ENCODE measurements around the gene CFAP46. TPM values are rescaled to one million over a fixed set of nuclear protein-coding genes. Genes with fewer than 3 reads are reported as not detected.

CFAP46 gene
- total and polyA plus RNA-seq, 2 of the 4 experiments (the other 2 are of a cell fraction): 1.3 to 1.8 TPM

DNA sequence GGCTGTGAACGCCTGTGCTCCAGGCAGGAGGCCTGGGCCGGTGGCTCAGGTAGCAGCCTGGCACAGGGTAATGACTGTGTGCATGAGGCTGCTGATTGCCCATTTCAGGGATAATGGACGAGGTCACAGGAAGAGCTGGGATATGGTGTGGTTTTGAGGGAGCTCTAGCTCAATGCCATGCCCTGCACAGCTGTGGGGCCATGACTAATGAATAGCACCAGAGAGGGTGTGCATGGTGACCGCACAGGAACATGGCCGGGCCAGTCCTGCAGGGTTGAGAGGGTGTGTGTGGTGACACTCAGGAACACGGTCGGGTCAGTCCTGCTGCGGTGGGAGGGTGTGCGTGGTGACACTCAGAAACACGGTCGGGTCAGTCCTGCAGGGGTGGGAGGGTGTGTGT, 178.3 kb downstream of the CFAP46 start:
- Histone ChIP-seq H2AK5ac (ENCODE audit: low read depth, low read length) (no peak overlapping the region), H3K9me3 (ENCODE audit: control insufficient read depth, insufficient read depth, low read length) (no peaks in the 10 kb centered on the region), H3K4me3 (ENCODE audit: insufficient read depth, low read depth, low read length) (no peak overlapping the region), H3K4me2 (ENCODE audit: low read depth, low read length) (no peak overlapping the region), H4K20me1 (ENCODE audit: insufficient read depth, low read length) (no peaks in the 10 kb centered on the region), H2BK5ac (ENCODE audit: low read depth, low read length, poor library complexity, severe bottlenecking) (no peak overlapping the region), H4K91ac (ENCODE audit: insufficient read depth, low read depth, low read length) (no peak overlapping the region), H3K27me3 (ENCODE audit: control insufficient read depth, insufficient read depth, low read length) (no peaks in the 10 kb centered on the region), H2BK120ac (ENCODE audit: low read depth, low read length) (no peak overlapping the region), H3K4me1 (ENCODE audit: control insufficient read depth, insufficient read depth, low read length) (no peaks in the 10 kb centered on the region), H2BK20ac (ENCODE audit: low read depth, low read length) (no peak overlapping the region), H2AK9ac (replicated peaks; ENCODE audit: low read depth, low read length, poor library complexity) (no peak overlapping the region), H3K36me3 (ENCODE audit: control insufficient read depth, insufficient read depth, low read length) (peaks cover 7% of the 10 kb centered on the region), H3K27ac (ENCODE audit: insufficient read depth, low read length) (no peak overlapping the region), H3K56ac (ENCODE audit: extremely low read depth, insufficient read depth, low read length) (no peak overlapping the region), H3K79me1 (ENCODE audit: low read depth in 1 of 2, low read length in 2 of 2) (no peaks in the 10 kb centered on the region), H2AFZ (replicated peaks; ENCODE audit: low read length, poor library complexity) (no peak overlapping the region), H2BK15ac (ENCODE audit: low read depth, low read length) (no peak overlapping the region), H4K8ac (ENCODE audit: low read depth in 2 of 2, low read length in 2 of 2) (no peak overlapping the region), H3K14ac (replicated peaks; ENCODE audit: low read depth, low read length) (no peak overlapping the region), H3K18ac (ENCODE audit: low read depth, low read length) (no peak overlapping the region), H3K23ac (ENCODE audit: low read depth, low read length) (no peak overlapping the region), H3K9me1 (ENCODE audit: insufficient read depth, low read length) (peaks cover 6% of the 10 kb centered on the region), H3K4ac (ENCODE audit: low read depth, low read length) (no peak overlapping the region), H4K5ac (ENCODE audit: low read depth, low read length) (no peak overlapping the region), H3K9ac (ENCODE audit: low read depth, low read length) (no peak overlapping the region)
- WGBS, 2 experiments (ENCODE audit: extremely low coverage in 2 of 2, insufficient read length in 1 of 2): 81% methylated on average over 9 of the region's 11 CpGs; no CpG with 5 or more reads in 1 of the 2 experiments
- in situ Hi-C loops (cut with MboI; ENCODE audit: low sequenced_read_pairs) (no loop called here), dilution Hi-C loops (cut with HindIII; ENCODE audit: low sequenced_read_pairs, unreplicated experiment) (no loop called here), intact Hi-C loops (cut with micrococcal nuclease) (no loop called here)
- CTCF ChIA-PET: no interaction called here
- BruUV-seq (replicated peaks): no TSS peak
- ATAC-seq (ENCODE audit: low read depth) (no peak), DNase-seq (no peak)
- no peak for TF ChIP-seq CHD1 (IDR thresholded peaks at IDR 0.05; ENCODE audit: low read depth, low read length)
- no peak for TF ChIP-seq BHLHE40 (IDR thresholded peaks at IDR 0.05; ENCODE audit: low read depth, low read length)
- no peak for TF ChIP-seq POLR2A (IDR thresholded peaks at IDR 0.05; ENCODE audit: low read depth, low read length)
- no peak for TF ChIP-seq CEBPB (IDR thresholded peaks at IDR 0.05; ENCODE audit: low read depth, low read length)
- no peak for TF ChIP-seq SMC3 (IDR thresholded peaks at IDR 0.05; ENCODE audit: low read depth, low read length)
- no peak for TF ChIP-seq NFE2L2 (IDR thresholded peaks at IDR 0.05; ENCODE audit: low read depth, low read length)
- TF ChIP-seq RFX5 (IDR thresholded peaks at IDR 0.05; ENCODE audit: low read depth, low read length): no peak
- TF ChIP-seq, protein P1, sequence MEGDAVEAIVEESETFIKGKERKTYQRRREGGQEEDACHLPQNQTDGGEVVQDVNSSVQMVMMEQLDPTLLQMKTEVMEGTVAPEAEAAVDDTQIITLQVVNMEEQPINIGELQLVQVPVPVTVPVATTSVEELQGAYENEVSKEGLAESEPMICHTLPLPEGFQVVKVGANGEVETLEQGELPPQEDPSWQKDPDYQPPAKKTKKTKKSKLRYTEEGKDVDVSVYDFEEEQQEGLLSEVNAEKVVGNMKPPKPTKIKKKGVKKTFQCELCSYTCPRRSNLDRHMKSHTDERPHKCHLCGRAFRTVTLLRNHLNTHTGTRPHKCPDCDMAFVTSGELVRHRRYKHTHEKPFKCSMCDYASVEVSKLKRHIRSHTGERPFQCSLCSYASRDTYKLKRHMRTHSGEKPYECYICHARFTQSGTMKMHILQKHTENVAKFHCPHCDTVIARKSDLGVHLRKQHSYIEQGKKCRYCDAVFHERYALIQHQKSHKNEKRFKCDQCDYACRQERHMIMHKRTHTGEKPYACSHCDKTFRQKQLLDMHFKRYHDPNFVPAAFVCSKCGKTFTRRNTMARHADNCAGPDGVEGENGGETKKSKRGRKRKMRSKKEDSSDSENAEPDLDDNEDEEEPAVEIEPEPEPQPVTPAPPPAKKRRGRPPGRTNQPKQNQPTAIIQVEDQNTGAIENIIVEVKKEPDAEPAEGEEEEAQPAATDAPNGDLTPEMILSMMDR (conservative IDR thresholded peaks at IDR 0.05; ENCODE audit: low read depth, low read length): no peak
- no peak for TF ChIP-seq MAFK (IDR thresholded peaks at IDR 0.05; ENCODE audit: low read depth, low read length)
- TF ChIP-seq MAZ (IDR thresholded peaks at IDR 0.05; ENCODE audit: borderline replicate concordance, low read depth, low read length): no peak
- TF ChIP-seq ELK1 (IDR thresholded peaks at IDR 0.05; ENCODE audit: borderline replicate concordance, low read depth, low read length): no peak
- TF ChIP-seq, protein P2, sequence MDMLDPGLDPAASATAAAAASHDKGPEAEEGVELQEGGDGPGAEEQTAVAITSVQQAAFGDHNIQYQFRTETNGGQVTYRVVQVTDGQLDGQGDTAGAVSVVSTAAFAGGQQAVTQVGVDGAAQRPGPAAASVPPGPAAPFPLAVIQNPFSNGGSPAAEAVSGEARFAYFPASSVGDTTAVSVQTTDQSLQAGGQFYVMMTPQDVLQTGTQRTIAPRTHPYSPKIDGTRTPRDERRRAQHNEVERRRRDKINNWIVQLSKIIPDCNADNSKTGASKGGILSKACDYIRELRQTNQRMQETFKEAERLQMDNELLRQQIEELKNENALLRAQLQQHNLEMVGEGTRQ (IDR thresholded peaks at IDR 0.05; ENCODE audit: low read depth, low read length): no peak
- POLR2A ChIA-PET (ENCODE audit: unreplicated experiment): no interaction called here
